Measurements from ENCODE around the gene FAM98A. TPM values are rescaled to one million over a fixed set of nuclear protein-coding genes. Genes with fewer than 3 reads are reported as not detected.

FAM98A gene
- total and polyA plus RNA-seq, 10 of the 15 experiments (the other 5 are each of a cell fraction or from before 2014, with no cell fraction given): 29.7 to 231 (median 80.2) TPM

DNA sequence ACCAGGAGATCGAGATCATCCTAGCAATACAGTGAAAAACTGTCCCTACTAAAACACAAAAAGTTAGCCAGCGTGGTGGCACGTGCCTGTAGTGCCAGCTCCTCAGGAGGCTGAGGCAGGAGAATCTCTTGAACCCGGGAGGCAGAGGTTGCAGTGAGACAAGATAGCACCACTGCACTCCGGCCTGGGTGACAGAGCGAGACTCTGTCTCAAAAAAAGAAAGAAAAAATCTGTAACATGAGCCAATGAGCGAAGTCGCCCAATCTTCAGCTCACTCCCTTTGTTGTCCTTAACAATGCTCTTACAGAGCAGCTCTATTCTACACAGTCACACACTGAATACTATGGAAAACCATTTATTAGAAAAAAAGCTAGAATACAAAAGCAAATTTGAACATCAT lies 22.0 kb downstream of the FAM98A start:
- POLR2A ChIA-PET: no interaction called here
- H3K79me2 ChIP-seq (ENCODE audit: control insufficient read depth, insufficient read depth, low read length): no peaks in the 10 kb centered on the region
- H3K4me1 ChIP-seq (ENCODE audit: control insufficient read depth, insufficient read depth, low read length): no peaks in the 10 kb centered on the region
- TF ChIP-seq RB1 (IDR thresholded peaks at IDR 0.05; ENCODE audit: borderline replicate concordance) (no peak), BRCA1 (IDR thresholded peaks at IDR 0.05; ENCODE audit: low read depth, low read length) (no peak), EZH2 (IDR thresholded peaks at IDR 0.05; ENCODE audit: borderline replicate concordance, control insufficient read depth, low read depth, low read length) (no peak), USF1 (IDR thresholded peaks at IDR 0.05; ENCODE audit: borderline replicate concordance, extremely low read length, insufficient read depth, low read depth, low read length) (no peak), ZBTB4 (CRISPR knock-in tag; IDR thresholded peaks at IDR 0.05) (no peak), CREM (IDR thresholded peaks at IDR 0.05; ENCODE audit: low read depth) (no peak), HDAC2 (IDR thresholded peaks at IDR 0.05) (no peak), RELA (IDR thresholded peaks at IDR 0.05; ENCODE audit: borderline replicate concordance, partially characterized antibody) (no peak), NRF1 (conservative IDR thresholded peaks at IDR 0.05; ENCODE audit: low read depth, low read length) (no peak), IKZF1 (conservative IDR thresholded peaks at IDR 0.05) (no peak), BHLHE40 (IDR thresholded peaks at IDR 0.05; ENCODE audit: borderline replicate concordance in 1 of 2, low read depth in 2 of 2, low read length in 1 of 2) (no peak), SPI1 (IDR thresholded peaks at IDR 0.05; ENCODE audit: borderline replicate concordance, insufficient read depth, low read depth, low read length) (no peak), CEBPB (IDR thresholded peaks at IDR 0.05; ENCODE audit: borderline replicate concordance in 1 of 2, low read depth in 2 of 2, low read length in 2 of 2) (no peak), EGR1 (IDR thresholded peaks at IDR 0.05; ENCODE audit: borderline replicate concordance in 1 of 2, low read depth in 2 of 2, low read length in 2 of 2) (no peak), IKZF2 (IDR thresholded peaks at IDR 0.05) (no peak), CBFB (IDR thresholded peaks at IDR 0.05; ENCODE audit: low read depth) (no peak)
- TF ChIP-seq, protein P1, sequence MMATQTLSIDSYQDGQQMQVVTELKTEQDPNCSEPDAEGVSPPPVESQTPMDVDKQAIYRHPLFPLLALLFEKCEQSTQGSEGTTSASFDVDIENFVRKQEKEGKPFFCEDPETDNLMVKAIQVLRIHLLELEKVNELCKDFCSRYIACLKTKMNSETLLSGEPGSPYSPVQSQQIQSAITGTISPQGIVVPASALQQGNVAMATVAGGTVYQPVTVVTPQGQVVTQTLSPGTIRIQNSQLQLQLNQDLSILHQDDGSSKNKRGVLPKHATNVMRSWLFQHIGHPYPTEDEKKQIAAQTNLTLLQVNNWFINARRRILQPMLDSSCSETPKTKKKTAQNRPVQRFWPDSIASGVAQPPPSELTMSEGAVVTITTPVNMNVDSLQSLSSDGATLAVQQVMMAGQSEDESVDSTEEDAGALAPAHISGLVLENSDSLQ (IDR thresholded peaks at IDR 0.05): no peak
- 90% methylated on average over 8 of the region's 8 CpGs for WGBS (ENCODE audit: insufficient coverage, insufficient replicate concordance, low lambda C conversion rate, missing lambda C conversion rate)
- DNase-seq (ENCODE audit: low read depth, low spot score) (no peak), FAIRE-seq (no peak), ATAC-seq (no peak)
- intact Hi-C loops (cut with micrococcal nuclease; ENCODE audit: unreplicated experiment) (no loop called here), in situ Hi-C loops (cut with MboI) (loop anchor here (25.0 kb wide), 1 partner anchor 815 kb away; no protein-coding TSS in a partner anchor)
- CTCF ChIA-PET: interaction anchor here (1.3 kb wide), 1 partner anchor 101 kb away, joined by 4 read pairs; the partner anchor contains the start of gene RASGRP3
- SMC1A ChIA-PET (ENCODE audit: uncharacterized antibody, unreplicated experiment): interaction anchor here (0.6 to 2.0 kb wide), 2 partner anchors 56 to 101 kb away, joined by 3 to 6 read pairs; partner anchors contain the start of gene RASGRP3
- no peaks in the 10 kb centered on the region for H3K27me3 ChIP-seq (replicated peaks in 1 of 2; ENCODE audit: control insufficient read depth in 2 of 2, insufficient read depth in 2 of 2, low read length in 1 of 2)
- no peak overlapping the region for H3K4me2 ChIP-seq (ENCODE audit: control insufficient read depth, insufficient read depth)
- RAD21 ChIA-PET (ENCODE audit: unreplicated experiment): interaction anchor here (0.7 kb wide), 1 partner anchor 102 kb away, joined by 3 read pairs; no protein-coding TSS in a partner anchor
- H2AFZ ChIP-seq (ENCODE audit: control insufficient read depth, low read depth, low read length): no peak overlapping the region
- H4K20me1 ChIP-seq (ENCODE audit: control insufficient read depth, insufficient read depth): no peaks in the 10 kb centered on the region
- no peak overlapping the region for H3K9ac ChIP-seq (ENCODE audit: control insufficient read depth, insufficient read depth, low read length)
- no TSS peak for BruUV-seq (replicated peaks)
- H3K4me3 ChIP-seq: no peak overlapping the region
- no peaks in the 10 kb centered on the region for H3K36me3 ChIP-seq (ENCODE audit: control insufficient read depth in 2 of 2, insufficient read depth in 2 of 2, low read length in 1 of 2)
- H3K27ac ChIP-seq (ENCODE audit: control insufficient read depth, insufficient read depth): no peak overlapping the region
- no peaks in the 10 kb centered on the region for H3K9me3 ChIP-seq (replicated peaks; ENCODE audit: control insufficient read depth, insufficient read depth, low read length)
